HAP-1 (cell line): Measurements from ENCODE around the gene KDM4C.
"Not testable (repeated sequence)": the region's sequence is repeated elsewhere in the genome, so short reads cannot be mapped to it uniquely, and the experiment has no call there.

Experiments
- DNase-seq, 2 experiments: peaks; one replicate each; pipeline ENCODE4 v3.0.0-alpha.2; 2016 to 2020; ENCODE audit warnings: low spot score in 2 of 2
- H3K27me3 ChIP-seq: fragments of 250-450 bp; sonication (Bioruptor Pico); 2 replicates; pipeline ENCODE4 v1.5.1; 2020; ENCODE audit warnings: low read depth, mild to moderate bottlenecking, moderate library complexity
- H3K36me3 ChIP-seq: fragments of 250-450 bp; sonication (Bioruptor Pico); replicated peaks from 2 replicates; pipeline ENCODE4 v1.5.1; 2020; ENCODE audit warnings: mild to moderate bottlenecking
- H3K4me1 ChIP-seq: fragments of 250-450 bp; sonication (Bioruptor Pico); 2 replicates; pipeline ENCODE4 v1.5.1; 2020; ENCODE audit warnings: mild to moderate bottlenecking
- H3K4me3 ChIP-seq: fragments of 250-450 bp; sonication (Bioruptor Pico); 2 replicates; pipeline ENCODE4 v1.5.1; 2020; ENCODE audit warnings: mild to moderate bottlenecking, moderate library complexity
- H3K9me3 ChIP-seq: fragments of 250-450 bp; sonication (Bioruptor Pico); 2 replicates; pipeline ENCODE4 v1.5.1; 2020; ENCODE audit warnings: mild to moderate bottlenecking, moderate library complexity
- in situ Hi-C: fragments of 300-500 bp; cut with MboI; formaldehyde crosslinking; loops from 3 replicates; pipeline ENCODE4 v1.14.3; 2020; ENCODE audit warnings: low sequenced_read_pairs, inconsistent platforms, mixed read lengths

The KDM4C gene

GRCh38 chr9:6793203-6793602, 35.4 kb downstream of the KDM4C start:
- H3K9me3 ChIP-seq, result no peaks in the 10 kb centered on the region
- no peaks in the 10 kb centered on the region for H3K27me3 ChIP-seq
- no peak overlapping the region for H3K4me3 ChIP-seq
- no peaks in the 10 kb centered on the region for H3K4me1 ChIP-seq
- DNase-seq, result no peak
- in situ Hi-C loops, result no loop called here
- H3K36me3 ChIP-seq, result no peaks in the 10 kb centered on the region

DNA sequence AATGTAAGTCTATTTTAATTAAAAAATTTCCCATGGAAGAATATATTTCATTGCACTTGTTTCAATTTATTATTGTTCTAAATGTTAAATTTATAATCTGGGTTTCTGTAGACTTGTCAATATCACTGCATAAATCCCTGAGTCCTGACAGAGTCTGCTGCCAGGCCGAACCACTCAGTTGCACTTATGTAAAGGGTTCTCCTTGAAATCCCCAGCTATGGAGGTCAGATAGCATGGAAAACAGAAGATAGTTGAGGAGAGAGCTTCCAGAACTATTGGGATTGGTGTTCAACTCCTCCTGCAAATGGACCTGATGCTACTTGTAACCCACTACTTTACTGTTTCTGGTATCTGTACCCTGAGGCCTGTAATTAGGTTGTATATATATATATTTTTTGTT, 37.2 kb downstream of the KDM4C start:
- in situ Hi-C loops, result no loop called here
- Histone ChIP-seq H3K4me3 (no peak overlapping the region), H3K4me1 (no peaks in the 10 kb centered on the region), H3K9me3 (no peaks in the 10 kb centered on the region), H3K36me3 (no peaks in the 10 kb centered on the region), H3K27me3 (no peaks in the 10 kb centered on the region)
- DNase-seq, result no peak

DNA sequence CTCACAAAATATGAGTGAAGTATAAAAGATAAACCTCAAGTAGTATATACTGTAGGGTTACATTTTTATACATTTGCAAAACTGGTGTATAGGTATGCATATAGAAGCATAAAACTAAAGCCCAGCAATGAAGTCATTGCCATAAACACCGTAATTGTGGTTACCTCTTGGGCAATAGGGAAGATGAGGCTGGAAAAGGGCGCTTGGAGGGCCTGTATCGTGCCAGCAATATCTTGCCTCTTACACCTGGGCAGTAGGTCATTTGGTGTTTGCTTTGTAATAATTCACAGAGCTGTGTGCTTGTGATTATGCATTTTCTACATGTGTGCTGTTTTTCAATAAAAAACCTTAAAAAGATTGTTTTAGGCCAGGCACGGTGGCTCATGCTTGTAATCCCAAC, 45.2 kb downstream of the KDM4C start:
- Histone ChIP-seq H3K4me3 (no peak overlapping the region), H3K27me3 (no peaks in the 10 kb centered on the region), H3K9me3 (no peaks in the 10 kb centered on the region), H3K4me1 (no peaks in the 10 kb centered on the region), H3K36me3 (peaks cover 4% of the 10 kb centered on the region)
- in situ Hi-C loops, result no loop called here
- DNase-seq, result no peak

DNA sequence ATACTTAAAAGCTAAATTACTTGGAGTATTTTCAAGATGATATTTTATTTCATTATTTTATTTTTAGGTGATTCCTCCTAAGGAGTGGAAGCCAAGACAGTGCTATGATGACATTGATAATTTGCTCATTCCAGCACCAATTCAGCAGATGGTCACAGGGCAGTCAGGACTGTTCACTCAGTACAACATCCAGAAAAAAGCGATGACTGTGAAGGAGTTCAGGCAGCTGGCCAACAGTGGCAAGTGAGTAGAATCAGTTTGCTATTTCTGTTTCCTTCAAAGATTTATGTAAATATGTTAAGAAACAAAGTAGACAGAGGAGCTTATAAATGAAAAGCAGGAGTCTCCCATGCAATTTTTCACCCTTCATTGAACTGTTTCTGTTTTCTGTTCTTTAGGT, 47.8 kb downstream of the KDM4C start:
- in situ Hi-C loops, result no loop called here
- H3K4me3 ChIP-seq, result no peak overlapping the region
- no peaks in the 10 kb centered on the region for H3K27me3 ChIP-seq
- peaks cover 4% of the 10 kb centered on the region for H3K36me3 ChIP-seq
- H3K9me3 ChIP-seq, result no peaks in the 10 kb centered on the region
- H3K4me1 ChIP-seq, result no peaks in the 10 kb centered on the region
- DNase-seq, result no peak

DNA sequence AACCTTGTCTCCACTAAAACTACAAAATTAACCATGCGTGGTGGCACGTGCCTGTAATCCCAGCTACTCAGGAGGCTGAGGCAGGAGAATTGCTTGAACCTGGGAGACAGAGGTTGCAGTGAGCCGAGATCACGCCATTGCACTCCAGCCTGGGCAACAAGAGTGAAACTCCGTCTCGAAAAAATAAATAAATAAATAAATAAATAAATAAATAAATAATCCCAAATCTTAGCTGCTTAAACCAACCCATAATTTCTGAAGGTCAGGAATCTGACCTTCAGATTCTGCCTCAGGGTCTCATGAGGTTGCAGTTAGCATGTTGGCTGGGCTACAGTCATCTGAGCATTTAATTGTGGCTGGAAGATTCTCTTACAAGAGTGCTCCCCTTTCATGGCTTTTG, 48.5 kb downstream of the KDM4C start:
- H3K9me3 ChIP-seq, in situ Hi-C loops, H3K4me3 ChIP-seq, H3K36me3 ChIP-seq, DNase-seq, H3K4me1 ChIP-seq, H3K27me3 ChIP-seq: not testable (repeated sequence)

DNA sequence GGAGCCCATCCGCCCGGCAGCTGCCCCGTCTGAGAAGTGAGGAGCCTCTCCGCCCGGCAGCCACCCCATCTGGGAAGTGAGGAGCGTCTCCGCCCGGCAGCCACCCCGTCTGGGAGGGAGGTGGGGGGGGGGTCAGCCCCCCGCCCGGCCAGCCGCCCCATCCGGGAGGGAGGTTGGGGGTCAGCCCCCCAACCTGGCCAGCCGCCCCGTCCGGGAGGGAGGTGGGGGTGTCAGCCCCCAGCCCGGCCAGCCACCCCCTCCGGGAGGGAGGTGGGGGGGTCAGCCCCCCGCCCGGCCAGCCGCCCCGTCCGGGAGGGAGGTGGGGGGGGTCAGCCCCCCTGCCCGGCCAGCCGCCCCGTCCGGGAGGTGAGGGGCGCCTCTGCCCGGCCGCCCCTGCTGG, 49.9 kb downstream of the KDM4C start:
- H3K36me3 ChIP-seq, DNase-seq, H3K27me3 ChIP-seq, H3K4me1 ChIP-seq, in situ Hi-C loops, H3K4me3 ChIP-seq, H3K9me3 ChIP-seq: not testable (repeated sequence)

GRCh38 chr9:6811436-6811835, 53.7 kb downstream of the KDM4C start:
- Histone ChIP-seq H3K4me1 (no peaks in the 10 kb centered on the region), H3K9me3 (no peaks in the 10 kb centered on the region), H3K27me3 (no peaks in the 10 kb centered on the region), H3K4me3 (no peak overlapping the region), H3K36me3 (peaks cover 1% of the 10 kb centered on the region)
- DNase-seq, result no peak
- in situ Hi-C loops, result no loop called here

- no peak overlapping the region for H3K4me3 ChIP-seq
- H3K27me3 ChIP-seq, result no peaks in the 10 kb centered on the region
- no peak for DNase-seq
- no peaks in the 10 kb centered on the region for H3K9me3 ChIP-seq
- H3K4me1 ChIP-seq, result peaks cover 24% of the 10 kb centered on the region
- H3K36me3 ChIP-seq, result no peaks in the 10 kb centered on the region; the same call in 1 of the 2 replicates
- in situ Hi-C loops, result no loop called here
These were observed 58.8 kb downstream of the KDM4C start for GRCh38 chr9:6816581-6816980.

DNA sequence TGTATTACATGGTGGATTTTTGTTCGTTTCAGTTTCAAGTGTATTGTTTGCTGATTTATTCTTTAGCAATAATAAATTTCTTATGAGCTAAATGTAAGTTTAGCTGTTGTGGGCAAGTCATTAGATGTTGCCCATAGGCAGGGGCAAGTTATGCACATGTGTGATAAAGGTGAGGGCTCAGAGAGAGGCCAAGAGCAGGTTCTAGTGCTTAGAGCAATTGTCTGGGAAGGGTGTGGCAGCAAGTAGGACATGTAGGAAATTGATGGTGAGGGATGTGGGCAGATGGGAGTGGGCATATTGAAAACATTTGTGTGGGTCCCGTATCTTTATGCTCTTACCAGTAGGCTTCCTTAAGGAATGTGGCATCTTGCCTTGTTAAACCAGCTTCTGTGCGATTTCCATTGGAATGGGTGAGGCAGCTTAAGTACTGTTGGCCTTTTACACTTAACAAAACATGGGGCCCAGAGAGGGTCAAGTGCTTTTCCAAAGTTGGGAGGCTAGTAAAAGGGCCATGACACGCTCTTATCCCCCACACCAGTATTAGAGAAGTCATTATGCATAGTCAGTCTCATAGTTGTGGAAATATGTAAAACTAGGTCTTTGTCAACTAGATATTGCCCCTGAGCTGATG, 60.6 kb downstream of the KDM4C start:
- Histone ChIP-seq H3K36me3 (no peaks in the 10 kb centered on the region; the same call in 1 of the 2 replicates), H3K27me3 (no peaks in the 10 kb centered on the region), H3K9me3 (no peaks in the 10 kb centered on the region), H3K4me3 (no peak overlapping the region), H3K4me1 (peaks cover 32% of the 10 kb centered on the region)
- DNase-seq, result peak; percentile 54 to 57
- in situ Hi-C loops, result no loop called here

GRCh38 chr9:6819112-6819511, 61.3 kb downstream of the KDM4C start:
- H3K27me3 ChIP-seq, result no peaks in the 10 kb centered on the region
- in situ Hi-C loops, result no loop called here

GRCh38 chr9:6819529-6819928, 61.8 kb downstream of the KDM4C start:
- no peaks in the 10 kb centered on the region for H3K27me3 ChIP-seq
- in situ Hi-C loops, result no loop called here

More at GRCh38 chr9:6819112-6819511, 61.3 kb downstream of the KDM4C start:
- H3K4me3 ChIP-seq, result no peak overlapping the region
- DNase-seq, result no peak
- no peaks in the 10 kb centered on the region for H3K9me3 ChIP-seq
- no peaks in the 10 kb centered on the region; the same call in 1 of the 2 replicates for H3K36me3 ChIP-seq
- H3K4me1 ChIP-seq, result peaks cover 32% of the 10 kb centered on the region

DNA sequence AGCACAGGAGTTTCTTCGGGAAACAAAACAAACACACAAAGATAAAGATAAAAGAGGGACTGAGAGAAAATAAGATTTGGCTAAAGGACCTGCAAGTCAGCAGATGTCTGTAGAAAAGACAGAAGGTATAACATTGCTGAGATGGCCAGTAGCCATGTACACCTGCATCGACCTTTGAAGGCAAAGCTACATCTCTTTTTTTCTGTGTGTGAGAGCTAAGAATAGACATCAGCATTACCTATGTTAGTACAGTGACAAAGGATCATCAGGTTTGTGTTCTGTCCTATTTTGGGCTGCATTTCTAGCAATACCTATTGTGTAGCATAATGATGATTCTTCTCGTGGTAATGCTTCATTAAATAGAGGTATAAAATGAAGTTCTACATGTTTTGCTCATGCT, 64.9 kb downstream of the KDM4C start:
- DNase-seq, result no peak
- in situ Hi-C loops, result no loop called here
- Histone ChIP-seq H3K36me3 (no peaks in the 10 kb centered on the region), H3K4me1 (peaks cover 32% of the 10 kb centered on the region), H3K9me3 (no peaks in the 10 kb centered on the region), H3K4me3 (no peak overlapping the region), H3K27me3 (no peaks in the 10 kb centered on the region)

More at GRCh38 chr9:6819529-6819928, 61.8 kb downstream of the KDM4C start:
- H3K9me3 ChIP-seq, result no peaks in the 10 kb centered on the region
- H3K36me3 ChIP-seq, result no peaks in the 10 kb centered on the region; the same call in 1 of the 2 replicates
- no peak overlapping the region for H3K4me3 ChIP-seq
- DNase-seq, result peak in 1 of 2 experiments; percentile 62
- peaks cover 32% of the 10 kb centered on the region for H3K4me1 ChIP-seq

DNA sequence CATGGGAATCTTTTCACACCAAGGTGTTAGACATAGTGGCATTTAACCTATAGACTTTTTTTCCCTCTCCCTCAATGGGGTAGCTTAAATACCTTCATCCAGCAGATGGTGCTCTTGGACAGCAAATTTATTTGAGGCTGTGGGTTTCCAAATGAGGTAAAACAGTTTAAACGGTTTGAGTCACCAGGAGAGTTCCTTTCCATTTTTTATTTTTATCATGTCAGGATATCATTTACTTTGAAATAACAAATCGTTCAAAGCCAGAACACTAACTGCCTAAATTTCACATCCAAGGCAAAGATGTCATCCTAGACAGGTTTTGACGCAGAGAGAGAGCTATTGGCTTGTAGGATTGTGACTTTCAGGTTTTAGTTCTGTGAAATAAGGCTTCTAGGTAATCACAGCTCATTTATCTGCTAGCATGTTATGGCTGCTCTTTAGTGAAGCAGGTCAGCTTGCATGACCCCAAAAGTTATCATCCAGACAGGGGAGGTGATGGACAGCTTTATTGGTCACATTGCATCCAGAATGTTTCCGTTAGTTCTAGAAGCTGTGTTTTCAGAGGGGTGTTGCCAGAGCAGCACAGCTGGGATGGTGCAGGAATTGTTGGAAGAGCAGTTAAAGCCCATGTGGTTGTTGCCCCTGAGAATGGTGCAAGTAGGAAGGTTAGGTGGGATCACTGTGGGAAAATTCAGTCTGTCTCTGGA, 69.8 kb downstream of the KDM4C start:
- in situ Hi-C loops, result no loop called here
- H3K27me3 ChIP-seq, result no peaks in the 10 kb centered on the region
- H3K4me1 ChIP-seq, result peaks cover 1% of the 10 kb centered on the region; the same call in 1 of the 2 replicates
- H3K9me3 ChIP-seq, result no peaks in the 10 kb centered on the region
- 0 out of 2 replicates have a peak, but pooled peaks cover 2% of the 10 kb centered on the region for H3K36me3 ChIP-seq
- no peak overlapping the region for H3K4me3 ChIP-seq
- DNase-seq, result peak; percentile 61 to 66

DNA sequence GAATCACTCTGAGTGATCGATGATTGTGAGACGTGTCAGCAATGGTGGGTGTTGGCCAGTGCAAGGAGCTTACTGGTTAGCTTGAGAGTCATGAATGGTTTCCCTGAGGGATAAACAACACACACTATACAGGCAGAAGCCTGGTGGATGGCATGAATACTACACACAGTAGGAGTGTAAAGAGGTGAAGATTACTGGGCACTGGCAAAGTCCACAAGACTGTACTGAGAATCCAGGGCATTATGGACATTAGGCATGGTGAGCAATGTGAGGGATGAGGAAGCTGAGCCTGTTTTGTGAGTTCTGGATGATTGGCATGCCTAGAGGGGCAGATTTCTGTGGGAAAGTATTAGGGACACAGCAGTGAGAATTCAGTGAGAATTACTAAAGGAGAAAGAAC, 71.3 kb downstream of the KDM4C start:
- no peaks in the 10 kb centered on the region for H3K27me3 ChIP-seq
- DNase-seq, result no peak
- no peak overlapping the region for H3K4me3 ChIP-seq
- H3K36me3 ChIP-seq, result 0 out of 2 replicates have a peak, but pooled peaks cover 2% of the 10 kb centered on the region
- in situ Hi-C loops, result no loop called here
- no peaks in the 10 kb centered on the region for H3K9me3 ChIP-seq
- no peaks in the 10 kb centered on the region for H3K4me1 ChIP-seq
